Neural progenitor cell (in vitro differentiated cells): ENCODE results near the gene SCN2A.

Experiments
- EZH2 ChIP-seq: fragments of 200-600 bp; sonication (generic); IDR thresholded peaks from 2 replicates; pipeline ENCODE4 v1.6.1; 2017; ENCODE audit warnings: antibody characterized with exemption, mild to moderate bottlenecking, moderate library complexity
- TF ChIP-seq, protein P1 (sequence below): fragments of 200-600 bp; sonication (generic); IDR thresholded peaks from 2 replicates; pipeline ENCODE4 v1.5.1; 2017; ENCODE audit warnings: antibody characterized with exemption, mild to moderate bottlenecking

DNA sequence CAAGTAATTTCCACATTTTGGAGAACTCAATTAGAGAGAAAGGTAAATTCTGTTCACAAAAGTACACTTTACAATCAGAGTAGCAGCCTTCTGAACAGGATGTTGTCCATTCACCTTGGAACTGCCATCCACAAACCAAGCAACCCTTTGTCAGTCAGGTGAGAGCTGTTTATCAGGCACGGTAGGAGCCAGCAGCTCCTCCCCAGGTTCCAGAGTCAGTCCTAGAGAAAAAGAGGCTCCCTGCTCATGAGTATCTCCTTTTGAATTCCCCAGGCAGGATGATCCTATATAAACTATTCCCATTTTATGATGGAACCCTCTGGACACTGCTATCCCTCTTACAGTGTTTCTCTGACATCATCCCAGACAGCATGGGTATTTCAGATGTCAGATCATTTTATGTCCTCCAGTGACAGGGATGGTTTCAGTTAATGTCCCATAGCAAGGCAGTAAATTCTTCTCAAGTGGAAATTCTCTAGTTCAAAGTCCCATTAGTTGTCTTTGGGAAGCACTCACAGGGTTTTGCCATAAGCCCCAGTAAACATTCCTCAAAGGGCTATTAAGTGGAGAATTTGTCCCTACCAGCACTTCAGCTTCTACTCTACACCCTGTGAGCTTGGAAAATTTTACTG is 195.8 kb downstream of the SCN2A start:
- TF ChIP-seq, protein P1, sequence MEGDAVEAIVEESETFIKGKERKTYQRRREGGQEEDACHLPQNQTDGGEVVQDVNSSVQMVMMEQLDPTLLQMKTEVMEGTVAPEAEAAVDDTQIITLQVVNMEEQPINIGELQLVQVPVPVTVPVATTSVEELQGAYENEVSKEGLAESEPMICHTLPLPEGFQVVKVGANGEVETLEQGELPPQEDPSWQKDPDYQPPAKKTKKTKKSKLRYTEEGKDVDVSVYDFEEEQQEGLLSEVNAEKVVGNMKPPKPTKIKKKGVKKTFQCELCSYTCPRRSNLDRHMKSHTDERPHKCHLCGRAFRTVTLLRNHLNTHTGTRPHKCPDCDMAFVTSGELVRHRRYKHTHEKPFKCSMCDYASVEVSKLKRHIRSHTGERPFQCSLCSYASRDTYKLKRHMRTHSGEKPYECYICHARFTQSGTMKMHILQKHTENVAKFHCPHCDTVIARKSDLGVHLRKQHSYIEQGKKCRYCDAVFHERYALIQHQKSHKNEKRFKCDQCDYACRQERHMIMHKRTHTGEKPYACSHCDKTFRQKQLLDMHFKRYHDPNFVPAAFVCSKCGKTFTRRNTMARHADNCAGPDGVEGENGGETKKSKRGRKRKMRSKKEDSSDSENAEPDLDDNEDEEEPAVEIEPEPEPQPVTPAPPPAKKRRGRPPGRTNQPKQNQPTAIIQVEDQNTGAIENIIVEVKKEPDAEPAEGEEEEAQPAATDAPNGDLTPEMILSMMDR: no peak
- TF ChIP-seq EZH2: no peak
